SK-MEL-5 (cell line): ENCODE data around the gene KIAA0930. TPM values are rescaled to one million over a fixed set of nuclear protein-coding genes. Genes with fewer than 3 reads are reported as not detected.
"Not testable (repeated sequence)": the region's sequence is repeated elsewhere in the genome, so short reads cannot be mapped to it uniquely, and the experiment has no call there.

Source experiments
- DNase-seq: peaks from one replicate; pipeline ENCODE4 v3.0.0-alpha.2; 2016; ENCODE audit warnings: low read depth, low spot score
- in situ Hi-C: cut with HindIII; loops from 2 replicates; pipeline ENCODE4 v1.10.0; 2016; ENCODE audit warnings: low sequenced_read_pairs, high pct_unique_total_duplicates, low pct_unique_long_range_greater_than_20kb
- polyA plus RNA-seq, 2 experiments: library from polyadenylated mRNA; depleted of rRNA; stranded (reverse); fragments of >200 nt; gene quantifications; 2 replicates each; pipeline ENCODE4 v1.2.3, GENCODE V29; 2015
- total RNA-seq: library from RNA; depleted of rRNA; stranded (reverse); fragments of >200 nt; shearing (Covaris generic); gene quantifications from 2 replicates; pipeline ENCODE4 v1.2.3, GENCODE V29; 2014; rRNA removed

KIAA0930 gene
- total RNA-seq: 96.0 and 102 TPM in 2 replicates
- polyA plus RNA-seq (2015; cell fraction: cytosol; rRNA removed): 94.6 and 124 TPM in 2 replicates
- 54.6 and 63.3 TPM in 2 replicates for polyA plus RNA-seq (2015; cell fraction: nucleus; rRNA removed)

DNA sequence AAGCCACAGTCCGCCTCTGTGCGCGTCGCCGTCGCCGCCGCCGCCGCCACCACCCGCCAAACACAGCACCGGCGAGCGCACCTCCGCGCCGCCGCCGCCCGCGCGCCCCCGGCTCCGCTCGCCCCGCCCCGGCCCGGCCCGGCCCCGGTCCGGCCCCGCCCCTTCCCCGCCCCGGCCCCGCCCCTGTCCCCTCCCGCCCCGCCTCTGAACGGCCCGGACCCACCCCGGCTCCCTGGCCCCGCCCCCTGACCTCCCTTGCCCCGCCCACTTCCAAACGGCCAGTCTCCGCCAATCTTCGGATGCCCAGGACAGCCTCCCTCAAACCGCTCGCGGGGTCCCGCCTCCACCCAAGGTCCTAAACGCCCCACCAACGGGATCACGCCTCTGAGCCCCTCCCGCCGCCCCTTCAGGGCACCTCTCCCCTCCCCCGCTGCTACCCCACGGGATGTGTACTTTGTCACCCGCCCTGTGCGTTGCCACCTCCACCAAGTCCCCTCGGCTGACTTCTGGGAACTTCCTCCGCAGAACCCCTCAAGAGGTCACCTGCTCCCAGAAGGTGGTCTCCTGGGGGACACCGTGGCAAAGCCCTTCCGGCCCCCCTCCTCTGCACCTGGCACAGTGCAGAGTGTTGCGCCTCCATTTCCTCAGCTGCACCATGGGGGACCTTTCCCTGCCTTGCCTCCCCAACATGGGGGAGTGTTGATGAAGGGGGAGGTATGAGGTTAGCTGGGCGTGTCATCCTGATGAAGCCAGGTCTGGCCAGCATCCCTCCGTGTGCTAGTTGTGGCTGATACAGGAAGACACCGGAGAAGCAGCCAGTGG lies at the start of gene KIAA0930:
Gene KIAA0930, minus strand, starts transcription at position 85 of the 822 bp plus-strand sequence. CDS start 191 bp downstream, outside the sequence.
- DNase-seq: peak; percentile 66
- in situ Hi-C loops: no loop called here

DNA sequence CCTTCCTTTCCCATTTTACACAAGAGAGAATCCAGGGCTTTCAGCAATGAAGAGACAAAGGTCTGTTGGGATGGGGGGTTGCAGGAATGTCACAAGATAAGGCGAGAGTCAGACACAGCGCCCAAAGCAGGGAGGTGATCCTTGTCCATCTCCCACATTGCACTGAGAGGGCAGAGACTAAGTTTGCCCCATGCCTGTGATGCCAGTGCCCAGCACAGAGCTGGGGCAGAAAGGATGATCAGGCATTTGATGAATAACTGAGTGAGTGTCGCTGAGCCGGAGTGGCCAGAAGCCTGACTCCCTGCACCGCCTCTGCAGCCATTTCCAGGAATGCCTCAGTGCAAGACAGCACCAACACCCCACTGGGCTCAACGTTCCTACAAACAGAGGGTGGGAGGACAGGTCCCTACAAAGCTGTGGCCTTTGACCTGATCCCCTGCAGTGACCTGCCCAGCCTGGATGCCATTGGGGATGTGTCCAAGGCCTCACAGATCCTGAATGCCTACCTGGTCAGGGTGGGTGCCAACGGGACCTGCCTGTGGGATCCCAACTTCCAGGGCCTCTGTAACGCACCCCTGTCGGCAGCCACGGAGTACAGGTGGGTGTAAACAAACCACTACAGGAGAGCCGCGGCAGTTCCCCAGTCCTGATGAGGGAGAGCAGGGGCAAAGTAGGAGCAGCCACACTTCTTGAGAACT lies 46.3 kb upstream of the KIAA0930 start:
- in situ Hi-C loops: no loop called here
- no peak for DNase-seq

DNA sequence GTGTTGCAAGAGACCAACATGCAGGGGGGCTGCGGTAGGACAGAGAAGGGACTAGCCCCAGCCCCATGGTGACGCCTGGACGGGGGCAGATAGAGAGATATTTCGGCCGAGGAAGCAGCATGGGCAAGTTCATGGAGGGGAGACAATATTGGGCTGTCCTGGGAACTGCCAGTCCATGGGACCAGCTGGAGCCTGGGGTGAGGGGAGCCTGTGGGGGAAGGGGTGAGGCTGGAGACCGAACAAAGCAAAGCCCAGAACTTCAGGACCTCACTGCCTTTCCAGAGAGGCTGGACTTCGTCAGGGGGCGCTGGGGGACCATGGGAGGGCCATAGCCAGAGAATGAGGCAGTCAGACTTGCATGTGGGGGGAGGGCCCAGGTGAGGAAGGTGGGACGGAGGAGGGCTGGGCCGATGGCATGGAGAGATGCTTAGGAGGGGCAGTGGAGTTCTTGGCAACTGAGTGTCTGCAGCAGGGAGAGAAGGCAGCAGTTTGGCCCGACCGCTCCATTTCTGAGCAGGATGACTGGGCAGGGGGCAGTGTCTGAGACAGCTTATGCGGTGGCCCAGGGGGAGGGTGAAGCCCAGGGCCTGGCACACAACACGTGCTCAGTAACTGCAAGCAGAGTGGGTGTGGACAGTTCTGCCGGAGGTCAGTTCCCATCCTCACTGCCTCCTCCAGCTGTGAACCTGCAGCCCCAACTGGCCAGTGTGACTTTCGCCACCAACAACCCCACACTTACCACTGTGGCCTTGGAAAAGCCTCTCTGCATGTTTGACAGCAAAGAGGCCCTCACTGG lies 44.8 kb upstream of the KIAA0930 start:
- DNase-seq: peak; percentile 22
- in situ Hi-C loops: no loop called here

- DNase-seq: no peak
These were observed 44.1 kb upstream of the KIAA0930 start, which contains the start of gene UPK3A for GRCh38 chr22:45284705-45285262. UPK3A (plus strand) TSS chr22:45284949; CDS start chr22:45285014, 65 bp downstream.

GRCh38 chr22:45281010-45281409 lies 40.3 kb upstream of the KIAA0930 start:
- DNase-seq: no peak
- in situ Hi-C loops: no loop called here

More at GRCh38 chr22:45284705-45285262, 44.1 kb upstream of the KIAA0930 start, which contains the start of gene UPK3A:
- in situ Hi-C loops: no loop called here

DNA sequence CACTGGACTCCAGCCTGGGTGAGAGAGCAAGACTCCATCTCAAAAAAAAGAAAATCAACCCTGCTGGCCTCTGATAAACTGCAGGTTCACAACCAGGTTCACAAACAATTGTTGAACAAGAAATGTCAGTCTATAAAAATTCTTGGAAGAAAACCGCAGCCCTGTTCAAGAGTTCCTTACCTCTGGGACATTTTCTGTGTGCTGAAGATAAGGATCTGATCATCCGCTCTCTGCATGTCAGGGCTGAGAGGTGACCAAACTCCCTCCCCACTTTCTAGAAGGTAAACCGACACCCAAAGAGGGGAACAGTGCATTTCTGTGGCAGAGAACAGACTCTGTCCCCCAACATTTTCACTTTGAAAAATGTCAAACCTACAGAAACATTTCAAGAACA lies 39.9 kb upstream of the KIAA0930 start:
- in situ Hi-C loops: no loop called here
- no peak for DNase-seq

- in situ Hi-C loops: loop anchor here (10.0 kb wide), 1 partner anchor 277 kb away; no protein-coding TSS in a partner anchor
- no peak for DNase-seq
These were observed 37.4 kb upstream of the KIAA0930 start for GRCh38 chr22:45278125-45278524.

GRCh38 chr22:45277720-45278119 lies 37.0 kb upstream of the KIAA0930 start:
- in situ Hi-C loops: loop anchor here (10.0 kb wide), 1 partner anchor 277 kb away; no protein-coding TSS in a partner anchor

DNA sequence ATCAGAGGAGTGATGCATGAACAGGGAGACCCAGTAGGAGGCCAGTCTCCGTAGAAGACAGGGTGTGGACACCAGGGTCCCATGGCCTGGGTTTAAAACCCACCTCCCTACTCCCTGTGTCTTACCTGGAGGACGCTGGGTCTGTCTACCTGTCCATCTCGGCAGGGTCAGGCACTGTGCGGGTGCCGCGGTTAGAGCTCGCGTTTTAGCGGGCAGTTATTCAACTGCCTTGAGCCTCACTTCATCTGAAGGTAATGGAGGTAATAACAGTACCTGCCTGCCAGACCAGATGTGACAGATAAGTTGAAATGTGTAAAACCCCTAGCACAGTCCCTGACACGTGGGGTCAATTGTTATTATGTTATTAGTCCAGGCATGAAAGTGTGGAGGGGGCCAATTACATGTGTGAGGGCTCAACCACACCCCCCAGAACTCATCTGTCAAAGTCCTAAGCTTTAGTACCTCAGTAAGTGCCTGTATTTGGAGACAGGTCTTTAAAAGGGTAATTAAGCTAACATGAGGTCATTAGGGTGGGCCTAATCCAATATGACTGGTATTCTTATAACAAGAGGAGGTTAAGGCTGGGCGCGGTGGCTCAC lies 35.9 kb upstream of the KIAA0930 start:
- no peak for DNase-seq
- in situ Hi-C loops: loop anchor here (10.0 kb wide), 1 partner anchor 278 kb away; no protein-coding TSS in a partner anchor

More at GRCh38 chr22:45277720-45278119, 37.0 kb upstream of the KIAA0930 start:
- not testable (repeated sequence) for DNase-seq

GRCh38 chr22:45273452-45274075 lies 32.9 kb upstream of the KIAA0930 start:
- in situ Hi-C loops: loop anchor here (10.0 kb wide), 1 partner anchor 281 kb away; no protein-coding TSS in a partner anchor

GRCh38 chr22:45272498-45272897 lies 31.8 kb upstream of the KIAA0930 start:
- DNase-seq: no peak
- in situ Hi-C loops: loop anchor here (10.0 kb wide), 1 partner anchor 282 kb away; no protein-coding TSS in a partner anchor

More at GRCh38 chr22:45273452-45274075, 32.9 kb upstream of the KIAA0930 start:
- DNase-seq: no peak

DNA sequence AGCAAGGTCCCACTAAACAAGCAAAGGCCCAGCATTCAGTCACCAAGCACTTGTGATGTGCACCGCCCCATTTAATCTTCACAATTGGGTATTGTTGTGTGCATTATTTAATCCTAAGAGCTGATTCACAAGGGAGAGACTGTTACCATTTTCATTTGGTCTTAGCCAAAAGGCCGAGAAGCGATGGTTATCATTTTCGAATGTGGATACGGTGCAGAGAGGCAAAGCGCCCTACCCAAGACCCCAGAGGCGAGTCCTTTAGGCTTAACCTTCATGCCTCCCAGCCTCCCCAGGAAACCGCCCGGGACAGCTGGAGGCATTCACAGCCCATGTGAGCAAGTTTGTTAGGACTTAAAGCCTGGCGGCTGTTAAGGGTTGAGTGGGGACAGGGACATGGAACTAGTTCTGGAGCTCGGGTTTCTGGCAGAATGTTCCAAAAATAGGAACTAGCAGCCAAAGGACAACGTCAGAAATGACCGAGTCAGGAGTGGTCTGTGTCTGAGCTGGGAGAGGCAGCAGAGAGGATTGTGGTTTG lies 31.0 kb upstream of the KIAA0930 start:
- DNase-seq: peak; percentile 71
- in situ Hi-C loops: loop anchor here (10.0 kb wide), 1 partner anchor 283 kb away; no protein-coding TSS in a partner anchor

DNA sequence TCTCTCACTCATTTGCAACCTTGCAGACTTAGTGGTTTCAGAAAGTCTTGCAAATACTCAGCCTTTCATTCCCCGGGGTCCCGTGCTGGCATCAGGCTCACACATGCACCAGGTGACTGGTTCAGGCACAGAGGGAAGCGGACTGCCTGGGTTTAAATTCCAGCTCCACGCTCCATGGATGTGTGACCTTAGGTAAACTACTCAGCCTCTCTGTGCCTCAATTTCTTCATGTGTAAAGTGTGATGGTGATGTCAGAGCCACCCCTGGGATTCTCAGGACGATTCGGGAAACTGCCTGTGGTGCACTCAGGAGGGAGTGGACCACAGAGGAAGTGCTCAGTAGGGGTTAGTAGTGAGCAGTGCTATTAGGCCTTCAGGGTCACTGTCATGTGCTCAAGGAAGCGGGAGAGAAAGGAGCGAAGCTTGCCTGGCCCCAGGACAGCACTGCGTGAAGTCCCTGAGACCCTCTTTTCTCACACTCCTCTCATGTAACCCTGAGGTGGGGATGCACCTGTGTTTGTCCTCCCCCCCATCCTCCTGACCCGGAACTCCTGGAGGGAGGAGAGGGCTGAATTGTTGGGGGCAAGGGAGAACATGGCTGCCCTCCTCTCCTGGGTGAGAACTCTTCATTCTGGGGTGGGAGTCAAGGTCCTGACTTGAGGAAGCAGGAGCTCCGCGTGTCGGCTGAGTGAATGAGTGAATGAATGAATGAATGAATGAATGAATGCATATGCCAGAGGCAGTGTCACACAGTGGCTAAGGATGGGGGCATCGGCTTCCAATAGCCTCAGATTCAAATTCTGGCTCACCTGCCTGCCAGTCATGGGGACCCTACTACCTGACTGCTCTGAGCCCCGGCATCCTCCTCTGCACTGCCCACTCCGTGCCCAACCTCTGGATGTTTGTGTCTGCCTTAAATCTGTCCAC lies 29.7 kb upstream of the KIAA0930 start:
- peak; percentile 16 for DNase-seq
- in situ Hi-C loops: loop anchor here (10.0 kb wide), 1 partner anchor 284 kb away; no protein-coding TSS in a partner anchor

DNA sequence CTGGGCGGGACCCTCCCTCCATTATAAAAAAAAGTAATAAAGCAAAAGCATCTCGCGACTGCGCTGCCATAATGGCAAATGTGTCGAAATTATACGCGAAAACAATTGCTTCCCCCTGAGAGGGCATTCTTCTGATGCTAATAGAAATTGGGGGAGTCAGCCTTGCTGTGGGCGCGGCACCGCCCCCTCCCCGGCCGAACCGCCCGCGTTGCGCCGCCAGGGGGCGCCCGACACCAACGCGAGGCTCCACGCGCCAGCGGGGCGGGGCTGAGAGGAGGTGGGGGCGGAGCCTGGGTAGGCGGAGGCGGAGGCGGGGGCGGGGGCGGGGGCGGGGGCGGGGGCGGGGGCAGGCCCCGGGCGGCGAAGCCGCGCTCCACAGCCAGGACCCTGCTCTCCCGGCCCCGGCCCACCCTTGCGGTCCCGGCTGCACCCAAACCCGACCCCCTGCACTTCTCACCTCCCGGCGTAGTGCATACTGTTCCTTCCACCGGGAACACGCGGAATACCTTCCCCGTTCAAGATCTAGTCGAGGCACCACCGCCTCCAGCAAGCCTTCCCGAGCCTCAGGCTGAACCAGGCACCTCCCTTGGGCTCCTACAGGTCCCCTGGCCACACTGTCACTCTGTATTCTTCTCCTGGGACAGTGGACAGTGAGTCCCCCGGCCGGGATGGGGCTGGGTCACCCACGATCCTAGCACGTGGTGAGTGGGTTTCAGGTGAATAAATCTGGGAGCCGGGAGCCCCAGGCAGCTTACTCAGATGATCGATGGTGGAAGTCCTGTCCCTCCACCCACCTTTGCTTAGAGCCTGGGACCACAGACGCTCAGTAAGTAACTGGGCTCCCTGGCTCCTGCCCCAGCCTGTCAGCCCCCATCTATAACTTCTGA lies 28.5 kb upstream of the KIAA0930 start:
- DNase-seq: peak; percentile 73
- in situ Hi-C loops: no loop called here
